Measurements from ENCODE around the gene SYF2.
A peak's percentile ranks its signal among the peaks of the same experiment; 100 is the strongest.

The SYF2 gene

DNA sequence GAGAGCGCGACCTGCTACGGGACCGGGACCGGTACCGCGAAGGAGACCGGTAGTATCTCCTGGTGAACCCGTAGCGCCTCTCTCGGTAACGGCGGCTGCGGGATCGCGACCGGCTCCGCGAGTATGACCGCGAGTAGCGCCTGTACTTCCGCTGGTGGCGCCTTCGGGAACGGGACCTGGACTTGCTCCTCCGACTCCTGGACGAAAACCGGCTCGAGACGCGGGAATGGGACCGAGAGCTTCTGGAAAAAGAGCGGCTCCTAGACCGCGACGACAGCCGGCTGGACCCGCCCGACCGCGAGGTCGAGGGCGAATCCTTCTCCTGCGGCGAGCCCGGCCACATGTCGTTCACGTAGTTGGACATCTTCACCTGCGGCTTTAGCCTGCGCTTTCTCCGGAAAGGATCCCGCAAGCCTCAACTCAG lies 14.3 kb upstream of the SYF2 start:
- TF ChIP-seq, protein P1, sequence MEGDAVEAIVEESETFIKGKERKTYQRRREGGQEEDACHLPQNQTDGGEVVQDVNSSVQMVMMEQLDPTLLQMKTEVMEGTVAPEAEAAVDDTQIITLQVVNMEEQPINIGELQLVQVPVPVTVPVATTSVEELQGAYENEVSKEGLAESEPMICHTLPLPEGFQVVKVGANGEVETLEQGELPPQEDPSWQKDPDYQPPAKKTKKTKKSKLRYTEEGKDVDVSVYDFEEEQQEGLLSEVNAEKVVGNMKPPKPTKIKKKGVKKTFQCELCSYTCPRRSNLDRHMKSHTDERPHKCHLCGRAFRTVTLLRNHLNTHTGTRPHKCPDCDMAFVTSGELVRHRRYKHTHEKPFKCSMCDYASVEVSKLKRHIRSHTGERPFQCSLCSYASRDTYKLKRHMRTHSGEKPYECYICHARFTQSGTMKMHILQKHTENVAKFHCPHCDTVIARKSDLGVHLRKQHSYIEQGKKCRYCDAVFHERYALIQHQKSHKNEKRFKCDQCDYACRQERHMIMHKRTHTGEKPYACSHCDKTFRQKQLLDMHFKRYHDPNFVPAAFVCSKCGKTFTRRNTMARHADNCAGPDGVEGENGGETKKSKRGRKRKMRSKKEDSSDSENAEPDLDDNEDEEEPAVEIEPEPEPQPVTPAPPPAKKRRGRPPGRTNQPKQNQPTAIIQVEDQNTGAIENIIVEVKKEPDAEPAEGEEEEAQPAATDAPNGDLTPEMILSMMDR (IDR thresholded peaks at IDR 0.05; ENCODE audit: poor library complexity, severe bottlenecking), result no peak
- DNase-seq (ENCODE audit: low spot score), result peak; percentile 65
- Histone ChIP-seq H3K27me3 (ENCODE audit: insufficient read depth, poor library complexity, severe bottlenecking) (no peaks in the 10 kb centered on the region), H3K27ac (ENCODE audit: poor library complexity, severe bottlenecking) (peak overlapping the region; percentile 84), H3K9me3 (ENCODE audit: severe bottlenecking) (no peaks in the 10 kb centered on the region), H3K4me3 (ENCODE audit: severe bottlenecking) (peak overlapping the region; percentile 73), H3K36me3 (ENCODE audit: low read depth) (peaks cover 51% of the 10 kb centered on the region), H3K4me1 (ENCODE audit: insufficient read depth, poor library complexity, severe bottlenecking) (peaks cover 9% of the 10 kb centered on the region)
- ATAC-seq (ENCODE audit: low read depth), result peak; percentile 4; the same call in 2 of the 3 replicates

DNA sequence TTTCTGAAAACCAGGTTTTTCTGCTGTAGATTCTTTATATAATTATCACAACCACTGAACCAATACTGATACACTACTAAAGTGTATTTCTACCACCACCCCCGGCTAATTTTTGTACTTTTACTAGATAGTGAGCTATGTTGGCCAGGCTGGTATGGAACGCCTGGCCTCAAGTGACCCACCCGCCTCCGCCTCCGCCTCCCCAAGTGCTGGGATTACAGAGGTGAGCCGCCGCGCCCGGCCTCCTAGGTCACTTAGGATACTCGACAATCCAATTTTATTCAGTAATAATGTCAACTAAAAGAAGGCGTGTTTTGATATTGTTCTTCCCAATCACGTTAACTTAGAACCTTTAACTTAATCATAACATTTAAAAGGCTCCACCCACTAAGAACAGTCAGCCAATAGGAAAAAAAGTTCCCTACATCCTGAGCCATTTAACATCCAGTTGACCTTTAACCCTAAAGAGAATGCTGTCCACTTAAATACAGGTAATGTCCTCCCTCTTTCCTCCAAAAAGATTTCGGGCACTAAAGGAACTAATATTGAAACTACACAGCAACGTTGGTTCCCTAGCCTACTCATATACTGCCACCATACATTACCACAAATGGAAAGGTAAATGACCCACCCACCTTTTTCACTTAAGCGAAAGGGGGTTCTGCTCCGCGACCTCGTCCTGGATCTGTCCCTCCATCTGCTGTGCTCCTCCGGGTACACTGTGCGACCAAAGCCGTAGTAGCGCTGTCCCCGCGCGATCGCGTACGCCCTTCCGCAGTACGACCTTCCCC lies 13.7 kb upstream of the SYF2 start:
- H3K9me3 ChIP-seq (ENCODE audit: severe bottlenecking), result no peaks in the 10 kb centered on the region
- H3K4me3 ChIP-seq (ENCODE audit: severe bottlenecking), result peak overlapping the region; percentile 73
- DNase-seq (ENCODE audit: low spot score) (no peak), ATAC-seq (ENCODE audit: low read depth) (no peak)
- TF ChIP-seq, protein P1 (IDR thresholded peaks at IDR 0.05; ENCODE audit: poor library complexity, severe bottlenecking), result no peak
- H3K36me3 ChIP-seq (ENCODE audit: low read depth), result peaks cover 55% of the 10 kb centered on the region
- H3K4me1 ChIP-seq (ENCODE audit: insufficient read depth, poor library complexity, severe bottlenecking), result peaks cover 9% of the 10 kb centered on the region
- H3K27ac ChIP-seq (ENCODE audit: poor library complexity, severe bottlenecking), result peak overlapping the region; percentile 84
- no peaks in the 10 kb centered on the region for H3K27me3 ChIP-seq (ENCODE audit: insufficient read depth, poor library complexity, severe bottlenecking)

DNA sequence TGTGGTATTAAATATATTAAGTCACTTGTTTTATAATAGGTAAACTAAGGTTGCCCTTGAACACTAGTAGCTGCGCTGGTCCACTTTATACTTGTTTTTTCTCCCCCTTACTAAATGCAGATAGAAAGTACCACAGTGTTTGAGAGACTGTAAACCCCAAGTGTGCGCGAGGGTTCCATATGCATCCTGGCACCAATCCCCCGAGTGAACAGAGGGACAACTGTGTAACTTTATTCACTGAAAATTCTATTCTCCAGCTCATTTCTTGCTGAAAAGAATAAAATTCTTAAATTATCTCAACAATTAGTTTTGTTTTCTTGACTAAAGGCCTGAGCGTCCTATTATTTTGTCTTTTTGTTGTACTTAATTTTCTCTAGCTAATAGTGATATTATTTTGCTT lies 13.1 kb upstream of the SYF2 start:
- ATAC-seq (ENCODE audit: low read depth) (no peak), DNase-seq (ENCODE audit: low spot score) (no peak)
- Histone ChIP-seq H3K4me1 (ENCODE audit: insufficient read depth, poor library complexity, severe bottlenecking) (peaks cover 11% of the 10 kb centered on the region), H3K36me3 (ENCODE audit: low read depth) (peaks cover 60% of the 10 kb centered on the region), H3K4me3 (ENCODE audit: severe bottlenecking) (peak overlapping the region; percentile 73), H3K9me3 (ENCODE audit: severe bottlenecking) (no peaks in the 10 kb centered on the region), H3K27ac (ENCODE audit: poor library complexity, severe bottlenecking) (no peak overlapping the region), H3K27me3 (ENCODE audit: insufficient read depth, poor library complexity, severe bottlenecking) (no peaks in the 10 kb centered on the region)
- TF ChIP-seq, protein P1 (IDR thresholded peaks at IDR 0.05; ENCODE audit: poor library complexity, severe bottlenecking), result no peak

DNA sequence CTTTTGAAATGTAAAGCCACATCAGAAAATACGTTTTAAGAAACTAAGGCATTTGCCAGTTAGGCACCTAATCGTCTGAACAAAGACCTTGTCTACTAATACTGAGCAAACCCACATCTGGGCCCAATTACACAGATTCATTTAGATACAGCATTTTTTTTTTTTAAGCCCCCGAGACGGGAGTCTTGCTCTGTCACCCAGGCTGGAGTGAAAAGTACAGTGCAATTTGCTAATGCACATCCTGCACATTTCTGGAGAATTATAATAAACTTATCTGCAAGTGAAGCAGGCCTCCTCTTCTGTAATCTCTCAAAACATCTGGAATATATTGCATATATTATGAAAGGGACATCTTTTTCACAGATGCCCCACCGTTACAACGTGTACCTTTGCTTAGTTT lies 11.6 kb upstream of the SYF2 start:
- no peak for DNase-seq (ENCODE audit: low spot score)
- peaks cover 63% of the 10 kb centered on the region for H3K36me3 ChIP-seq (ENCODE audit: low read depth)
- H3K9me3 ChIP-seq (ENCODE audit: severe bottlenecking), result no peaks in the 10 kb centered on the region
- H3K27me3 ChIP-seq (ENCODE audit: insufficient read depth, poor library complexity, severe bottlenecking), result no peaks in the 10 kb centered on the region
- no peak overlapping the region for H3K27ac ChIP-seq (ENCODE audit: poor library complexity, severe bottlenecking)
- ATAC-seq (ENCODE audit: low read depth), result no peak
- H3K4me3 ChIP-seq (ENCODE audit: severe bottlenecking), result no peak overlapping the region
- TF ChIP-seq, protein P1 (IDR thresholded peaks at IDR 0.05; ENCODE audit: poor library complexity, severe bottlenecking), result no peak
- peaks cover 12% of the 10 kb centered on the region for H3K4me1 ChIP-seq (ENCODE audit: insufficient read depth, poor library complexity, severe bottlenecking)
